Muscle of leg (tissue), 11 donors: ENCODE data around the gene TBC1D14. TPM values are rescaled to one million over a fixed set of nuclear protein-coding genes. Genes with fewer than 3 reads are reported as not detected.

Experiments used
- DNase-seq: peaks from one replicate; pipeline ENCODE4 v3.0.0; 2013
- H3K27ac ChIP-seq: one replicate; pipeline ENCODE4 v1.5.1; 2013; ENCODE audit warnings: mild to moderate bottlenecking, low read length, control low read depth
- H3K27me3 ChIP-seq: one replicate; pipeline ENCODE4 v1.6.1; 2013; ENCODE audit warnings: low read length; ENCODE audit not compliant: control insufficient read depth, insufficient read depth
- H3K36me3 ChIP-seq: one replicate; pipeline ENCODE4 v1.6.1; 2013; ENCODE audit warnings: low read length; ENCODE audit not compliant: control insufficient read depth, insufficient read depth
- H3K4me1 ChIP-seq: one replicate; pipeline ENCODE4 v1.6.1; 2013; ENCODE audit warnings: low read length; ENCODE audit not compliant: control insufficient read depth, insufficient read depth
- H3K4me3 ChIP-seq: one replicate; pipeline ENCODE4 v1.5.1; 2013; ENCODE audit warnings: low read length, control low read depth
- H3K9me3 ChIP-seq: replicated peaks from 2 replicates; pipeline ENCODE4 v1.6.1; 2013; ENCODE audit warnings: low read depth, low read length; ENCODE audit not compliant: control insufficient read depth
- WGBS: methylation state at CpG from one replicate; pipeline ENCODE4 v1.1.5; 2013; ENCODE audit warnings: missing lambda C conversion rate; ENCODE audit not compliant: insufficient coverage; 5-methylcytosine and 5-hydroxymethylcytosine counted together
- polyA plus RNA-seq, 8 donors: library from polyadenylated mRNA; unstranded; fragments of 120-200 nt; gene quantifications; one replicate each; pipeline versions ENCODE4 v1.2.1 to v1.2.3, GENCODE V29; 2013; ENCODE audit warnings: inconsistent platforms in 1 of 8, low replicate concordance in 1 of 8; ENCODE audit not compliant: insufficient read length in 8 of 8, insufficient read depth in 1 of 8
- total RNA-seq: library from RNA; stranded (reverse); fragments of 120-200 nt; gene quantifications from one replicate; pipeline ENCODE4 v1.2.4, GENCODE V29; 2013

Gene TBC1D14
- total and polyA plus RNA-seq, 9 donors = 31.3 to 45.2 (median 38.7) TPM

GRCh38 chr4:7054106-7054880, 144.7 kb downstream of the TBC1D14 start:
- H3K27ac ChIP-seq = no peak overlapping the region
- H3K9me3 ChIP-seq = no peaks in the 10 kb centered on the region
- no peak overlapping the region for H3K4me3 ChIP-seq
- DNase-seq = no peak
- peaks cover 45% of the 10 kb centered on the region for H3K36me3 ChIP-seq
- 94% methylated on average over 52 of the region's 52 CpGs for WGBS
- peaks cover 23% of the 10 kb centered on the region for H3K4me1 ChIP-seq
- no peaks in the 10 kb centered on the region for H3K27me3 ChIP-seq

DNA sequence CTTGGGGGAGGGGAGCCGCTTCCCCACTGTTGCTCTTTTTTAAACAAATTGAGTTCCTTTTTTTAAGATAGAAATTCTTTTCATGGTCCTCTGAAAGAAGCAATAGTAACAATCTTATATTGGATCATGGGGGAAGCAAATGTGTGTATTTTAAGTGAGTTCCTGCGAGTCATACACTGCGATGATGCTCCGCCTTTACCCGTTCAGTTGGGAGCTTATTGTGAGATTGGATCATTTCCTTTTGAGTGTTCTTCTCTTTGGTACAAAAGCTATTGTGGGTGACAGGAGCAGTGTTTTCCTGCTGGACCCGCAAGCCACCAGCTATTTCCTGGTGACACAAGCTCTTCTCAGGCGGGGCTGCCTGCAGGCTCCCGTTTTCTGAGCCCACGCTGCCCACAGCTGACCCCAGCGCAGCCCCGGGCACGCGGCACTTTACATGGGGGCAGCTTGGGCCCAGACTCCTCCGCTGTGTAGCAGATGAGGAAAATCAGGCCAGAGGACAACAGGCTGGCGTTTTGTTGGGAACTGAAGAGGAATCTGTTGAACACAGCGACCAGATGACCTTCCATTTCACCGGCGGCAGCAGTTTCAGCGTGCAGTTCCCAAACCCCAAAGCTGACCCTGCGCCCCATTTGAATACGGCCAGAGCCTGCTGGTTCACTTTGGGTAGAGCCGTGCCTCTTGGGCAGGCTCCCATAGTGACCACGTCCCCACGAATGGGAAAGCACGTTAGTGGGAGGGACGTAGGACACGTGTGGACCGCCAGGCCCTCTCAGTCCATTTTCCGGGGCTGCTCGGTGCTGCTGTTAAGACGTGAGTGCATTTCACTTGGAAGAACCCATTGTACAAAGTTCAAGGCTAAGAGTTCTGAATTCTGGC, 145.7 kb downstream of the TBC1D14 start:
- Histone ChIP-seq H3K4me3 (no peak overlapping the region), H3K36me3 (peaks cover 50% of the 10 kb centered on the region), H3K27ac (no peak overlapping the region), H3K9me3 (no peaks in the 10 kb centered on the region), H3K27me3 (no peaks in the 10 kb centered on the region), H3K4me1 (peaks cover 19% of the 10 kb centered on the region)
- DNase-seq = no peak
- WGBS = 92% methylated on average over 30 of the region's 31 CpGs

DNA sequence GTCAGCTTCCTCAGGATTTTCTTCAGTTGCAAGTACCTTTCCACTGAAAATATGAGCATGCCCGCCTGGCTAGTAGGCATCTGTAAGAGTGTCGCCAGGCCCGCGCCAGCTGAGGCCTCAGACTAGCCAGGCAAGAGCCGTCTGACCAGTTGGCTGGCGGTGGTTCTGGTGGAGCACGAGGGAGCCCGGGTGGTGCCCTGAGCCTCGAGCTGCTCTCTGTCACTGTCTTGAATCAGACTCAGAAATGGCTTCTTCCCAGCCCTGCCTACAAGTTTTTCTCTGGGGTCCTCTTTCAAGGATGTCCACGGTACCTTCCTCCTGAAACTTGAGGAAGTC, 146.3 kb downstream of the TBC1D14 start:
- Histone ChIP-seq H3K27ac (no peak overlapping the region), H3K4me1 (peaks cover 16% of the 10 kb centered on the region), H3K36me3 (peaks cover 51% of the 10 kb centered on the region), H3K4me3 (no peak overlapping the region), H3K9me3 (no peaks in the 10 kb centered on the region), H3K27me3 (no peaks in the 10 kb centered on the region)
- WGBS = 83% methylated on average over 10 of the region's 10 CpGs
- no peak for DNase-seq

GRCh38 chr4:7058792-7059191, 149.2 kb downstream of the TBC1D14 start:
- H3K36me3 ChIP-seq = peaks cover 68% of the 10 kb centered on the region

DNA sequence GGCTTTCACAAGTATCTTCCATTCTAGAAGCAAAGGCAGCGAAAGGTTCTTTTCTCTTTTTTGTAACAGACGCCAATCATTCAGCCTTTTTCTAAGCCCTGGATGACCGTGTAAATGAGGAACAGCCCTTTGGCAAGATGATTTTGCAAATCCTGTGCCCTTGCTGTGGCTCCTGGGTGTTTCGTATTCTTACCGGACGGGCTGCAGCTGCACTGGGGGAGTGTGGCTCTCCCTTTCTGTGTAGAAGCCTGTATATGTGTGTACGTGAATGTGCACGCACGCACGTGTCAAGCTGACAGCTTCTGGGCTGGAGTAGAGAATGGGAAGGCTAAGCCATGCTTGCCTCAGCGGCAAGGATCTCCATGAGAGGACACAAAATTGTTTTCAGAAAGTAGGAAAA, 150.0 kb downstream of the TBC1D14 start:
- Histone ChIP-seq H3K27ac (no peak overlapping the region), H3K9me3 (no peaks in the 10 kb centered on the region), H3K36me3 (peaks cover 64% of the 10 kb centered on the region), H3K27me3 (no peaks in the 10 kb centered on the region), H3K4me3 (no peak overlapping the region), H3K4me1 (no peaks in the 10 kb centered on the region)
- no peak for DNase-seq
- 94% methylated on average over 6 of the region's 11 CpGs for WGBS

More at GRCh38 chr4:7058792-7059191, 149.2 kb downstream of the TBC1D14 start:
- Histone ChIP-seq H3K4me1 (no peaks in the 10 kb centered on the region), H3K4me3 (no peak overlapping the region), H3K27ac (no peak overlapping the region), H3K27me3 (no peaks in the 10 kb centered on the region), H3K9me3 (no peaks in the 10 kb centered on the region)
- DNase-seq = no peak
- WGBS = no CpG with 5 or more reads among the region's 3 CpGs

- H3K27ac ChIP-seq = no peak overlapping the region
- H3K4me1 ChIP-seq = no peaks in the 10 kb centered on the region
- DNase-seq = no peak
- peaks cover 56% of the 10 kb centered on the region for H3K36me3 ChIP-seq
- no peaks in the 10 kb centered on the region for H3K9me3 ChIP-seq
- H3K27me3 ChIP-seq = no peaks in the 10 kb centered on the region
- no peak overlapping the region for H3K4me3 ChIP-seq
- 88% methylated on average over 13 of the region's 20 CpGs for WGBS
Observed at GRCh38 chr4:7060346-7061150, 150.9 kb downstream of the TBC1D14 start.

DNA sequence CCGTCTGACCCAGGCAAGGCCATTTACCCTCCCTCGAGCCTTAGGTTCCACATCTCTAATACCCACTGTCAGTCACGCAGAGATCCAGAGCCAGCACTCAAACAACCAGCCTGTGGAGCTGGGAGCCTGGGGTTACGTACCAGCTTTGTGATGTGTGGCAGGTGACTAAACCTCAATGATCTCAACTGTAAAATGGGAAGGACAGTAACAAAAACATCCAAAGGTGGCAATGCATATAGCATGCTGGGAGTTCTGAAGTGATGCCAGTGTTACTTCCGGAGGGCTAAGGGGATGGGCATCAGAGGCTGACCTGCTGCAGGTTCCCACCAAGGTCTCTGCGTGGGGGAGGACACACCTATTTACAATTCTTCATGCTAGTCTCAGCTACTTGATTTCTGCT, 152.2 kb downstream of the TBC1D14 start:
- Histone ChIP-seq H3K27me3 (no peaks in the 10 kb centered on the region), H3K4me1 (peaks cover 5% of the 10 kb centered on the region), H3K36me3 (peaks cover 47% of the 10 kb centered on the region), H3K4me3 (no peak overlapping the region), H3K27ac (no peak overlapping the region), H3K9me3 (no peaks in the 10 kb centered on the region)
- no peak for DNase-seq
- no CpG with 5 or more reads among the region's 6 CpGs for WGBS

DNA sequence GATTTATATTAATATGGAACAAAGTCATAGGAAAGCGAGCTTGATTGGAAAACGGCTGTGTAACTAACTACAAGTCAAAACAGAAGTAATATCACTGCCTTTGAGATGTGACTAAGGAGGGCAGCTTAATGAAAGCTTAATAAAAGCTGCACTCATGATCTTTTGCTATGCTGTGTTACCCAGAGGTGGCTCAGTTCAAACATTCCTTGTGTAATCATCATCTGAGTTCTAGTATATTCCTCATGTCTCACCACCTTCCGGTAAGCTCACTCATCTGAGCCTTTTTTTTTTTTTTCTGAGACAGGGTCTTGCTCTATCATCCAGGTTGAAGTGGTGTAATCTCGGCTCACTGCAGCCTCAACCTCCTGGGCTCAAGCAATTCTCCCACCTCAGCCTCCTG, 153.2 kb downstream of the TBC1D14 start:
- H3K27ac ChIP-seq = no peak overlapping the region
- H3K4me1 ChIP-seq = peaks cover 11% of the 10 kb centered on the region
- no peak overlapping the region for H3K4me3 ChIP-seq
- 86% methylated on average over 1 of the region's 4 CpGs for WGBS
- no peak for DNase-seq
- H3K36me3 ChIP-seq = peaks cover 46% of the 10 kb centered on the region
- no peaks in the 10 kb centered on the region for H3K27me3 ChIP-seq
- no peaks in the 10 kb centered on the region for H3K9me3 ChIP-seq

DNA sequence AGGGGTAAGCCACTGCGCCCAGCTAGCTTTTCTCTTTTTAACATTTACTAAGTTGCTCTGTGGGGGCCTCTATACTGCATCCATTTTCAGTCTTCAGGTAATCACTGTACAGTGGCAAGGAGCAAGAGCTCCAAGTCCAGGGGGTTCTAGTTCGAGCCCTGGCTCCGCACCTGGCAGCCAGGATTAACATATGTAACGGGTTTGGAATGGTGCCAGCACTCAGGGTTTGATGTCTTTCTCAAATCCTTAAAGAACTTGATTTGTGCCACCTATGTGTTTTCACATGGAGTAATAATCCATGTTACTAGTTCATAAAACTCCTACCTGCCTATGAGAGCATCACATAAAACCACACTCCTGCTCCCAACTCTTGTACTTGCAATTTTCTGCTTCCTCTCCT, 153.7 kb downstream of the TBC1D14 start:
- Histone ChIP-seq H3K36me3 (peaks cover 46% of the 10 kb centered on the region), H3K27ac (no peak overlapping the region), H3K4me3 (no peak overlapping the region), H3K4me1 (peaks cover 11% of the 10 kb centered on the region), H3K27me3 (no peaks in the 10 kb centered on the region), H3K9me3 (no peaks in the 10 kb centered on the region)
- DNase-seq = no peak
- no CpG with 5 or more reads among the region's 4 CpGs for whole genome bisulfite sequencing

DNA sequence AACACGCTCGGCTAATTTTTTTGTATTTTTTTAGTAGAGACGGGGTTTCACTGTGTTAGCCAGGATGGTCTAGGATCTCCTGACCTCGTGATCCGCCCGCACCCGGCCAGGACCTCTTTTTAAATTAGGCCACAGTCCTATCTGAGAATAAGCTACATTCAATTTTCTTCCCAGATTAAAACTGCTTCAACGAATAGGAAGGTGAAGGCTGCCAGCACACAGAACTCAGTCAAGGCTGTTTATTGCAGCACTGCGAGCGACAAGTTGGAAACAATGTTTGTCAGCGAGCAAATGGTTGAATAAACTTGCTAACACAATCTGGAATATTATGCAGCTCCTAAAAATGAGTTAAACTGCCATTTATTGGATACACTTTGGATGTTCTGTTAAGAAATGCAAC, 156.4 kb downstream of the TBC1D14 start:
- H3K4me3 ChIP-seq = no peak overlapping the region
- WGBS = 93% methylated on average over 10 of the region's 11 CpGs
- DNase-seq = no peak
- peaks cover 19% of the 10 kb centered on the region for H3K4me1 ChIP-seq
- H3K9me3 ChIP-seq = no peaks in the 10 kb centered on the region
- H3K27me3 ChIP-seq = no peaks in the 10 kb centered on the region
- H3K36me3 ChIP-seq = peaks cover 32% of the 10 kb centered on the region
- H3K27ac ChIP-seq = no peak overlapping the region
